ENCODE measurements around the gene PML. TPM values are rescaled to one million over a fixed set of nuclear protein-coding genes. Genes with fewer than 3 reads are reported as not detected.

The PML gene, protein sequence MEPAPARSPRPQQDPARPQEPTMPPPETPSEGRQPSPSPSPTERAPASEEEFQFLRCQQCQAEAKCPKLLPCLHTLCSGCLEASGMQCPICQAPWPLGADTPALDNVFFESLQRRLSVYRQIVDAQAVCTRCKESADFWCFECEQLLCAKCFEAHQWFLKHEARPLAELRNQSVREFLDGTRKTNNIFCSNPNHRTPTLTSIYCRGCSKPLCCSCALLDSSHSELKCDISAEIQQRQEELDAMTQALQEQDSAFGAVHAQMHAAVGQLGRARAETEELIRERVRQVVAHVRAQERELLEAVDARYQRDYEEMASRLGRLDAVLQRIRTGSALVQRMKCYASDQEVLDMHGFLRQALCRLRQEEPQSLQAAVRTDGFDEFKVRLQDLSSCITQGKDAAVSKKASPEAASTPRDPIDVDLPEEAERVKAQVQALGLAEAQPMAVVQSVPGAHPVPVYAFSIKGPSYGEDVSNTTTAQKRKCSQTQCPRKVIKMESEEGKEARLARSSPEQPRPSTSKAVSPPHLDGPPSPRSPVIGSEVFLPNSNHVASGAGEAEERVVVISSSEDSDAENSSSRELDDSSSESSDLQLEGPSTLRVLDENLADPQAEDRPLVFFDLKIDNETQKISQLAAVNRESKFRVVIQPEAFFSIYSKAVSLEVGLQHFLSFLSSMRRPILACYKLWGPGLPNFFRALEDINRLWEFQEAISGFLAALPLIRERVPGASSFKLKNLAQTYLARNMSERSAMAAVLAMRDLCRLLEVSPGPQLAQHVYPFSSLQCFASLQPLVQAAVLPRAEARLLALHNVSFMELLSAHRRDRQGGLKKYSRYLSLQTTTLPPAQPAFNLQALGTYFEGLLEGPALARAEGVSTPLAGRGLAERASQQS
- 20.2 TPM for polyA plus RNA-seq (2013, experiment 1 of 2)
- 19.6 TPM for polyA plus RNA-seq (2013, experiment 2 of 2)

DNA sequence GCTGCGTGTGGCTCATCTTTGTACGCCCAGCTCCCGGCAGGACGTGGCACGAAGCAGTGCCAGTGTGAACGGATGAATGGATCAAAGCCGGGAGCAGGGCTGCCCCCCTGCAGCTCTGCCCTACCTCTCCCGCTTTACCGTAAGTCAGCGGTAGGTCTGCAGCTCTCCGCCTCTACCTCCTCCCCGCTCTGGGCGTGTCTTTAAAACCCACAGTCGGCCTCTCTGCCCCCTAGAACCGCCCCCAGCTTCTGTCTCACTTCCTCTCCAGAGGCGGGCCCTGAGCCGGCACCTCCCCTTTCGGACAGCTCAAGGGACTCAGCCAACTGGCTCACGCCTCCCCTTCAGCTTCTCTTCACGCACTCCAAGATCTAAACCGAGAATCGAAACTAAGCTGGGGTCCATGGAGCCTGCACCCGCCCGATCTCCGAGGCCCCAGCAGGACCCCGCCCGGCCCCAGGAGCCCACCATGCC, at the start of gene PML:
Gene PML (plus strand): TSS at position 304 of the 471 bp plus-strand sequence. CDS start 97 bp downstream, at position 401.
- H3K4me1 ChIP-seq (ENCODE audit: control insufficient read depth, low read depth, low read length), result no peaks in the 10 kb centered on the region
- peaks cover 10% of the 10 kb centered on the region for H3K79me1 ChIP-seq (ENCODE audit: low read length)
- H2BK120ac ChIP-seq (ENCODE audit: low read depth, low read length), result no peak within 1 kb of the TSS
- peak within 1 kb of the TSS; percentile 87 for H3K56ac ChIP-seq (ENCODE audit: low read length)
- peak; percentile 96 for DNase-seq
- peak within 1 kb of the TSS; percentile 94 for H3K23ac ChIP-seq (ENCODE audit: low read length)
- no CpG with 5 or more reads among the region's 27 CpGs for WGBS (ENCODE audit: extremely low coverage, insufficient coverage, low lambda C conversion rate)
- no peak within 1 kb of the TSS for H2AK5ac ChIP-seq (ENCODE audit: low read length)
- H2BK5ac ChIP-seq (ENCODE audit: low read length), result no peak within 1 kb of the TSS
- peak within 1 kb of the TSS; percentile 76 for H3K4me3 ChIP-seq (ENCODE audit: low read length)
- H4K8ac ChIP-seq (ENCODE audit: low read depth, low read length), result peak within 1 kb of the TSS; percentile 77
- peaks cover 2% of the 10 kb centered on the region for H3K79me2 ChIP-seq (ENCODE audit: control insufficient read depth, insufficient read depth, low read length)
- H3K36me3 ChIP-seq (ENCODE audit: control insufficient read depth, insufficient read depth, low read length), result no peaks in the 10 kb centered on the region
- H4K5ac ChIP-seq (ENCODE audit: low read length), result no peak within 1 kb of the TSS
- H3K27me3 ChIP-seq (ENCODE audit: insufficient read depth, low read length, poor library complexity), result no peaks in the 10 kb centered on the region
- H3K4ac ChIP-seq (ENCODE audit: low read depth, low read length), result no peak within 1 kb of the TSS
- H3K9ac ChIP-seq (ENCODE audit: low read length), result peak within 1 kb of the TSS; percentile 95
- H3K18ac ChIP-seq (ENCODE audit: low read length), result peak within 1 kb of the TSS; percentile 54
- no peak within 1 kb of the TSS for H2BK15ac ChIP-seq (replicated peaks; ENCODE audit: low read depth)
- H3K27ac ChIP-seq (ENCODE audit: low read depth, low read length), result no peak within 1 kb of the TSS
- H3K4me2 ChIP-seq (ENCODE audit: low read length), result peak within 1 kb of the TSS; percentile 97

DNA sequence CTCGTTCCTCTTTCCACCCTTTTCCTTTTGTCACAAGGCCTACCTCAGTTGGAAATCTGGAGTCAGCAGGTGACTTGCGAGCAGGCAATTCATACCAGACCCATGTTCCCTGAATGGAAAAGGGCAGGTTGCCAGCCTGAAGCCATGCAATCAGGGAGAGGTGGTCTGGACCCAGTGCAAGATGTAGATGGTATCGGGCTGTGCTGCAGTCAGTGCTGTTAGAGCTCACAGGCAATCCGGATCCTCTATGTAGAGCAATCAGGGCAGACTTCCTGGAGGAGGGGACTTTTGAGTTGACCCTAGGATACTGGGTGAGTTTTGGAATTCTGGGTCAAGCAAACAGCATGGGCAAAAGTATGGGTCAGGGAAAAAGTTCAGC, 49.4 kb upstream of the PML start:
- Histone ChIP-seq H4K8ac (ENCODE audit: low read depth, low read length) (no peak overlapping the region), H4K5ac (ENCODE audit: low read length) (no peak overlapping the region), H2AK5ac (ENCODE audit: low read length) (no peak overlapping the region), H3K9ac (ENCODE audit: low read length) (no peak overlapping the region), H3K27me3 (ENCODE audit: insufficient read depth, low read length, poor library complexity) (no peaks in the 10 kb centered on the region), H3K4me2 (ENCODE audit: low read length) (no peak overlapping the region), H3K4me1 (ENCODE audit: control insufficient read depth, low read depth, low read length) (peaks cover 3% of the 10 kb centered on the region), H2BK15ac (replicated peaks; ENCODE audit: low read depth) (no peak overlapping the region), H2BK120ac (ENCODE audit: low read depth, low read length) (no peak overlapping the region), H3K27ac (ENCODE audit: low read depth, low read length) (no peak overlapping the region), H3K23ac (ENCODE audit: low read length) (no peak overlapping the region), H3K18ac (ENCODE audit: low read length) (no peak overlapping the region), H3K79me1 (ENCODE audit: low read length) (no peaks in the 10 kb centered on the region), H3K4me3 (ENCODE audit: low read length) (no peak overlapping the region), H3K36me3 (ENCODE audit: control insufficient read depth, insufficient read depth, low read length) (no peaks in the 10 kb centered on the region), H3K79me2 (ENCODE audit: control insufficient read depth, insufficient read depth, low read length) (no peaks in the 10 kb centered on the region), H3K56ac (ENCODE audit: low read length) (no peak overlapping the region), H2BK5ac (ENCODE audit: low read length) (no peak overlapping the region), H3K4ac (ENCODE audit: low read depth, low read length) (no peak overlapping the region)
- no peak for DNase-seq
- no CpG with 5 or more reads among the region's 4 CpGs for WGBS (ENCODE audit: extremely low coverage, insufficient coverage, low lambda C conversion rate)

DNA sequence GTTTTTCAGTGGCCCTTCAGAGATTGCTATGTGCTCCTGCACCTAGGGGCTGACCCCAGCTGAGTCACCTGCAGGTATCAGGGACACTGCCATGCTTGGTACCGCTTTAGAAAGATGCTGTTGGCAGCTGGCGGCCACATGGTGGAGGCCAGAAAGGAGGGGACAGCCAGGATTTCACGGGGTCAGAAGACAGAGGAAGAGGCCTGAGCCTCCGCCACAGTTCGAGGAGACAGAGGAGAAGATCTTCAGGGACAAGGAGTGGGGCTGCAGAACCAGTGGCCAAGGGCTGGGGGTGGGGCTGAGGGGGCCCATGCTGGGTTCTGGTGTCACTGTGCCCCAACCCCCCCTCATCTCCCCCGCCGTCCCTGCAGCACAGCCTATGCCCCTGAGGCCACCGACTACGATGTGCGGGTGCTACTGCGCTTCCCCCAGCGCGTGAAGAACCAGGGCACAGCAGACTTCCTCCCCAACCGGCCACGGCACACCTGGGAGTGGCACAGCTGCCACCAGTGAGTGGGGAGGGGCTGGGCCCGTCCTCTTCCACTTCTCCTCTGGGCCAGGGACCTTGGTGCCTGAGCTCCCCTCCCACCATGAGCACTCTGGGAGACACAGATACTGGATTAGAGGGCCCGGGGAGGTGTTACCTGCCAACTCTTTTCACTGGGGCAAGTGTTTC, 48.3 kb upstream of the PML start:
- no peak for DNase-seq
- no peak overlapping the region for H4K8ac ChIP-seq (ENCODE audit: low read depth, low read length)
- H3K4ac ChIP-seq (ENCODE audit: low read depth, low read length), result no peak overlapping the region
- no peak overlapping the region for H4K5ac ChIP-seq (ENCODE audit: low read length)
- no CpG with 5 or more reads among the region's 17 CpGs for WGBS (ENCODE audit: extremely low coverage, insufficient coverage, low lambda C conversion rate)
- H3K27me3 ChIP-seq (ENCODE audit: insufficient read depth, low read length, poor library complexity), result no peaks in the 10 kb centered on the region
- no peak overlapping the region for H2AK5ac ChIP-seq (ENCODE audit: low read length)
- no peak overlapping the region for H2BK120ac ChIP-seq (ENCODE audit: low read depth, low read length)
- no peaks in the 10 kb centered on the region for H3K79me1 ChIP-seq (ENCODE audit: low read length)
- no peaks in the 10 kb centered on the region for H3K79me2 ChIP-seq (ENCODE audit: control insufficient read depth, insufficient read depth, low read length)
- no peak overlapping the region for H3K4me2 ChIP-seq (ENCODE audit: low read length)
- no peak overlapping the region for H2BK15ac ChIP-seq (replicated peaks; ENCODE audit: low read depth)
- H3K27ac ChIP-seq (ENCODE audit: low read depth, low read length), result no peak overlapping the region
- H3K18ac ChIP-seq (ENCODE audit: low read length), result no peak overlapping the region
- H3K23ac ChIP-seq (ENCODE audit: low read length), result no peak overlapping the region
- no peaks in the 10 kb centered on the region for H3K36me3 ChIP-seq (ENCODE audit: control insufficient read depth, insufficient read depth, low read length)
- H2BK5ac ChIP-seq (ENCODE audit: low read length), result no peak overlapping the region
- H3K56ac ChIP-seq (ENCODE audit: low read length), result no peak overlapping the region
- no peak overlapping the region for H3K4me3 ChIP-seq (ENCODE audit: low read length)
- peaks cover 3% of the 10 kb centered on the region for H3K4me1 ChIP-seq (ENCODE audit: control insufficient read depth, low read depth, low read length)
- no peak overlapping the region for H3K9ac ChIP-seq (ENCODE audit: low read length)

DNA sequence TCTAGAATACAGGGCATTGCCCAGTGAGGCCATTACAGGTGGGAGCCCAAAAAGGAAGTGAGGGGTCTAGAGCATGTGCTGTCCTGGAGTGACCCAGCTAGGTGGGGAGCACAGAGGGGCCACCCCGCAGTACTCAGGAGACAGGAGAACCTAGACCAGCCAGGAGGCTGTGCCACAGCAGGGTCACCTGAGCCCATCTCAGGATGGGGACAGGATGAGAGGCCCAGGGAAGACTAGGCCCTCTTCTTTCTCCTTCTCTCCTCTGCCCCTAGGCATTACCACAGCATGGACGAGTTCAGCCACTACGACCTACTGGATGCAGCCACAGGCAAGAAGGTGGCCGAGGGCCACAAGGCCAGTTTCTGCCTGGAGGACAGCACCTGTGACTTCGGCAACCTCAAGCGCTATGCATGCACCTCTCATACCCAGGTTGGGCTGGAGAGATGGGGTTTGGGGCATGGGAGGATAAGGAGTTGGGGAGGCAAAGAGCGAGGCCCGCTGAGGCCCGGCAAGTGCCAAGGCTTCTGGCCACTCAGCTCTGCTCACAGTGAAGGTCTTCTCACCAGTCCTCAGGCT, 47.6 kb upstream of the PML start:
- Histone ChIP-seq H2BK15ac (replicated peaks; ENCODE audit: low read depth) (no peak overlapping the region), H3K27me3 (ENCODE audit: insufficient read depth, low read length, poor library complexity) (no peaks in the 10 kb centered on the region), H3K18ac (ENCODE audit: low read length) (no peak overlapping the region), H4K8ac (ENCODE audit: low read depth, low read length) (no peak overlapping the region), H3K4me2 (ENCODE audit: low read length) (no peak overlapping the region), H2BK120ac (ENCODE audit: low read depth, low read length) (no peak overlapping the region), H3K27ac (ENCODE audit: low read depth, low read length) (no peak overlapping the region), H3K36me3 (ENCODE audit: control insufficient read depth, insufficient read depth, low read length) (no peaks in the 10 kb centered on the region), H3K79me2 (ENCODE audit: control insufficient read depth, insufficient read depth, low read length) (no peaks in the 10 kb centered on the region), H3K4me3 (ENCODE audit: low read length) (no peak overlapping the region), H2BK5ac (ENCODE audit: low read length) (no peak overlapping the region), H2AK5ac (ENCODE audit: low read length) (no peak overlapping the region), H3K9ac (ENCODE audit: low read length) (no peak overlapping the region), H3K56ac (ENCODE audit: low read length) (no peak overlapping the region), H3K23ac (ENCODE audit: low read length) (no peak overlapping the region), H4K5ac (ENCODE audit: low read length) (no peak overlapping the region), H3K4ac (ENCODE audit: low read depth, low read length) (no peak overlapping the region), H3K4me1 (ENCODE audit: control insufficient read depth, low read depth, low read length) (peaks cover 4% of the 10 kb centered on the region), H3K79me1 (ENCODE audit: low read length) (no peaks in the 10 kb centered on the region)
- DNase-seq, result no peak
- WGBS (ENCODE audit: extremely low coverage, insufficient coverage, low lambda C conversion rate), result no CpG with 5 or more reads among the region's 9 CpGs

DNA sequence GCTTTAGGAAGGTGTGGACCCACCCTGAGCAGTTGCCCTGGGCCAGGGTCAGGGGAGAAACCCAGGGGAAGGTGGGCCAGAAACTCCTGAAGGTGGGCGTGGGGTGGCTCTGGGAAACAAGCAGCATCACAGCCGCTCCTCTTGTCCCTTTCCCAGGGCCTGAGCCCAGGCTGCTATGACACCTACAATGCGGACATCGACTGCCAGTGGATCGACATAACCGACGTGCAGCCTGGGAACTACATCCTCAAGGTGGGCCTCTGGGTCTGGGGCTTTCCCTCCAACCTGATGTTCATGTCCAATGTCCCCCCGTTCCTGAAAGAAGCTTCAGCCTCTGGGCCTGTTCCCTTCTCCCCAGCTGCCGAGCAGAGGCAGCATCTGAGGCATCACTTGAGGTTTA, 46.9 kb upstream of the PML start:
- no peak overlapping the region for H2BK5ac ChIP-seq (ENCODE audit: low read length)
- H2AK5ac ChIP-seq (ENCODE audit: low read length), result no peak overlapping the region
- H3K4me1 ChIP-seq (ENCODE audit: control insufficient read depth, low read depth, low read length), result peaks cover 4% of the 10 kb centered on the region
- H2BK15ac ChIP-seq (replicated peaks; ENCODE audit: low read depth), result no peak overlapping the region
- no peak overlapping the region for H4K5ac ChIP-seq (ENCODE audit: low read length)
- DNase-seq, result no peak
- no peak overlapping the region for H3K9ac ChIP-seq (ENCODE audit: low read length)
- no peak overlapping the region for H3K56ac ChIP-seq (ENCODE audit: low read length)
- H3K23ac ChIP-seq (ENCODE audit: low read length), result no peak overlapping the region
- no CpG with 5 or more reads among the region's 9 CpGs for WGBS (ENCODE audit: extremely low coverage, insufficient coverage, low lambda C conversion rate)
- H3K79me1 ChIP-seq (ENCODE audit: low read length), result no peaks in the 10 kb centered on the region
- H3K4ac ChIP-seq (ENCODE audit: low read depth, low read length), result no peak overlapping the region
- H3K79me2 ChIP-seq (ENCODE audit: control insufficient read depth, insufficient read depth, low read length), result no peaks in the 10 kb centered on the region
- H3K18ac ChIP-seq (ENCODE audit: low read length), result no peak overlapping the region
- H3K36me3 ChIP-seq (ENCODE audit: control insufficient read depth, insufficient read depth, low read length), result no peaks in the 10 kb centered on the region
- no peaks in the 10 kb centered on the region for H3K27me3 ChIP-seq (ENCODE audit: insufficient read depth, low read length, poor library complexity)
- H2BK120ac ChIP-seq (ENCODE audit: low read depth, low read length), result no peak overlapping the region
- no peak overlapping the region for H3K4me3 ChIP-seq (ENCODE audit: low read length)
- H4K8ac ChIP-seq (ENCODE audit: low read depth, low read length), result no peak overlapping the region
- H3K4me2 ChIP-seq (ENCODE audit: low read length), result no peak overlapping the region
- H3K27ac ChIP-seq (ENCODE audit: low read depth, low read length), result no peak overlapping the region
